Measurements from ENCODE around the gene PARD3.

PARD3 gene

GRCh38 chr10:34160595-34160994, 654.5 kb downstream of the PARD3 start:
- no peak for DNase-seq (ENCODE audit: low read depth)

- DNase-seq (ENCODE audit: low read depth), result no peak
Observed at GRCh38 chr10:34157501-34157900, 657.6 kb downstream of the PARD3 start.

GRCh38 chr10:34156781-34157425, 658.2 kb downstream of the PARD3 start:
- no peak for DNase-seq (ENCODE audit: low read depth)

- no peak for DNase-seq (ENCODE audit: low read depth)
Observed at GRCh38 chr10:34155812-34156211, 659.3 kb downstream of the PARD3 start.

DNA sequence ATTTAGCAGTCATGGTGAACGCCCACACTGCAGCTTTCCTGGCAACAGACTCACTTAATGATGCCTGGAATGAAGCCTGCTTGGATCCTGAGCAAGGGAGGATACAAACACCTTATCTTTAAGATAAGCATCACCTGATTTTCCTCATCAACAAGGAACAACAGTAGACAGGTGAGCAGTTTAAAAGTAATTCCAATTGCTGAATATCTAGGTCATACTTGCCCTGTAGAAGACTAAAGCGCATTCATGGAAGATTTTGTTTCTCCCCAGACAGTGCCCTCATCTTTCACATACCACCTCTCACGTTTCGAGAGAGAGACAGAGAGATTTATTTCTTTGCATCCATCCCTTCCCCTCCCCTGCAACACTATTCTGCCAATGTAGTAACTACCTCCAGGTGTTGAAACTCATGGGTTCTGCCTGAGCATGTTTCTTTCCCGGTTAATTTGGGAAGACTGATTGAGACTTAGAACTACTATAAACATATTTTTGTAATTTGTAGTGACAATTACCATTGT, 660.7 kb downstream of the PARD3 start:
- no peak for DNase-seq (ENCODE audit: low read depth)

DNA sequence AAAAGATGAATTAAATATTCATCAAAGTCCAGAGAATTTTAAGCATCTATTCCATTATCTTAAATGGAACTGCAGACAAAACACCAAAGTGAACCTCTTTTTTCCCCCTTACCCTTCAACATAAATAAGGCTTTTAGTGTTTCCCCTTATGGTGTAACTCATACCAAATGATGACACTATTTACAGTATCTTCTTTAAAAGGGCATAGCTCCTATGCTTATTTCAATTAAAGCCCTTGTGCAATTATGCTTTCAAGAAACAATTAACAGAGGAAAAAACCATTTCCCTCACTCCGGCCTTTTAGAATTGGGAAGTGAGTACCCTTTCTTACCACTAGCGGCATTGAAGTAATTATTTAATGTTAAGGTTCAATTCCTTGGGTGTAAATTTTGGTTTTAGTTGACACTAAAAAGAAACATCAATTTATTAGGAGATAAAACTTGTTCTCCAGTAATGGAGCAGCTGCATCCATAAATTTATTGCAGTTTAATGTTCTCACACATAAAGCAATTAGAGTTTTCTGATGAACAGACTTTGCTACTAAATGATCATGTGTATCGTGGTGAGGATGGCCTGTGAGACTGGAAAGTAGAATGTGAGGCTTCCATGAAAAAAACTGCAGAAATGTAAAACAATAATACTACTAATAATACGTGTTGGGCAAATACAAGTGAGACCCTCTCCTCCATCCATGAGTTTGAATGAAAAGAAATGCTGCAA, 661.3 kb downstream of the PARD3 start:
- DNase-seq (ENCODE audit: low read depth), result no peak

DNA sequence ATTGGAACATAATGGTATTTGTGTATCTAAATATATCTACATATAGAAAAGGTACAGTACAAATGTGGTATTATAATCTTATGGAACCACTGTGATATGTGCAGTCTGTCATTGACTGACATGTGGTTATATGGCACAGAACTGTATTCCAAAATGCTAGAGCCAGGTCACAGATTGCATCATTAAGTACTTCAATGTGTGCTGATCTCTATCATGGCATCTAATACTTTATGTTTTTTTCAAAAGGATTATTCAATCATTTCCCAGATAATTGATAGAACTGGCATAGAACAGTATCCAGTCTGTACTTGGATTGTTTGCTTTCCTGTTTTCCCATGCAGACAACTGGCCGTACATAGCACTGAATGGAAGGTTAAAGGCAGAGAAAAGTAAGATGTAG, 662.7 kb downstream of the PARD3 start:
- DNase-seq (ENCODE audit: low read depth), result no peak

GRCh38 chr10:34151931-34152330, 663.2 kb downstream of the PARD3 start:
- DNase-seq (ENCODE audit: low read depth), result no peak

GRCh38 chr10:34151481-34151880, 663.6 kb downstream of the PARD3 start:
- no peak for DNase-seq (ENCODE audit: low read depth)

DNA sequence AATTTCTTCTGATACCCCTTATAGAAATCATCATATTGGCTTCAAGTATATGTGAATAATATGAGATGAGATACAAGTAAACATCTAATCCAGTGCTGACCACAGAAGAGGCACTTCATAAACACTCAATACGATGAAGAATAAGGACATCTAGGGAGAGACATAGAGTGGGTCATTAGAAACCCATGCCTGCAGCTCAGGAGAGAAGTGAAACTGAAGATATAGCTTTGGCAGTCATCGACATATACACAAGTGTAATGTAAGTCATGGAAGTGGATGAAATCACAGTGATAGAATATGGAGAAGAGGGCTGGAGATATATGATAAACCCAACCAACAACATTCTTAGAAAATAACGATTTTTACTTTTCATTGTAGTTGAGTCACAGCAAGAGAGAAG, 665.0 kb downstream of the PARD3 start:
- no peak for DNase-seq (ENCODE audit: low read depth)

GRCh38 chr10:34148305-34148657, 666.8 kb downstream of the PARD3 start:
- no peak for DNase-seq (ENCODE audit: low read depth)

GRCh38 chr10:34147641-34148304, 667.3 kb downstream of the PARD3 start:
- no peak for DNase-seq (ENCODE audit: low read depth)

- DNase-seq (ENCODE audit: low read depth), result no peak
Observed at GRCh38 chr10:34145715-34146114, 669.4 kb downstream of the PARD3 start.

DNA sequence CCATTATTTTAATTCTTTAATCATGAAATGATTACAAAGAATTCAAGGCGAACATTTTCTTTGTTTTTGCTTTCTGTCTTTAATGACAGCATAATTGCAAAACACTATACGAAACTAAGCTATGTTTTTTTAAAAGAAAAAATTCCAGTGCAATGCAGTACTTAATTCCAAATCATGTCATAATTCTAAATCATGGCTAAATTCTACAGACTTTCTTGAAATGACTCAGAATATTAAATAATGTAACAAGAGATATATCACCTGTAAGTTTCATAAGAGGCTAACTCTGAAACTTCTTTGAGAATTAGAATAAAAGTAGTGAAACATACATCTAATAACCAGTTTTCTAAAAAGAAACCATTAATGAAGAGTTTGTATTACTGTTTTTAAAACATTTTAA, 671.6 kb downstream of the PARD3 start:
- DNase-seq (ENCODE audit: low read depth), result no peak

- DNase-seq (ENCODE audit: low read depth), result no peak
Observed at GRCh38 chr10:34141032-34141680, 673.9 kb downstream of the PARD3 start.

DNA sequence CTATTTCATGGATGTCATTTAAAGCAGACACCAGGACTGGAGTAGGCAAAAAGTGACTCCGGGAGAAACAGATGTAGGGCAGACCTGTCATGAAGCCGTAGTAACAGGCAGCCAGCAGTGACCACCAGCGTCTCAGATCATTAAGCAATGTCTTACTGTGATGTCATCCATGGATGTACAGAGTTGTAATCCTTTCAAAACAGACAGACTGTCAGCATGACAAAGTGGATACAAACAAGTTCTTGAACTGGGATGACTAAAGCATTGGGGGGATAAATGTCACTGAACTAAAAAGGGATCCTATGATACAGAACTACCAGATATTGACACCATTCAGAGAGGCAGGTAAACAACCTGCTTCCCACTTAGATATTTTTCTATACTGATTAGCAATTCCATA, 675.5 kb downstream of the PARD3 start:
- no peak for DNase-seq (ENCODE audit: low read depth)

- no peak for DNase-seq (ENCODE audit: low read depth)
Observed at GRCh38 chr10:34137955-34138354, 677.1 kb downstream of the PARD3 start.

DNA sequence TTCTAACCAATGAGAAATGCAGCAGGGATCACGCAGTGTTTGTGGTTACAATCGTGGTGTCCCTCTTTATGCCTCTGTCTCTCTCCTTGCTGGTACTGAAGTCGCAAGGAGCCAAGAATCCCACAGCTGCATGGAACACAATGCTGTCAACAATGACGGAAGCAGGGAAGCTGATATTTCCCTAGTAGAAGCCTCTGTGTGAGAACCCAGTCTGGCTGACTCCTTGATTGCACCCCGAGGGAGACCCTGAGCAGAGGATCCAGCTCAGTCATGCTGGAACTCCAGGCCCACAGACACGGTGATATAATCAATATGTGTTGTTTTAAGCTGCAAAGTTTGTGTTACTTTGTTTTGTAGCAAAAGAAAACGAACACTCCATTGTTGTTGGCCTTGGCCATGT, 677.9 kb downstream of the PARD3 start:
- no peak for DNase-seq (ENCODE audit: low read depth)

- DNase-seq (ENCODE audit: low read depth), result no peak
Observed at GRCh38 chr10:34135515-34135914, 679.6 kb downstream of the PARD3 start.

GRCh38 chr10:34134602-34135001, 680.5 kb downstream of the PARD3 start:
- no peak for DNase-seq (ENCODE audit: low read depth)

- DNase-seq (ENCODE audit: low read depth), result no peak
Observed at GRCh38 chr10:34133406-34133805, 681.7 kb downstream of the PARD3 start.

DNA sequence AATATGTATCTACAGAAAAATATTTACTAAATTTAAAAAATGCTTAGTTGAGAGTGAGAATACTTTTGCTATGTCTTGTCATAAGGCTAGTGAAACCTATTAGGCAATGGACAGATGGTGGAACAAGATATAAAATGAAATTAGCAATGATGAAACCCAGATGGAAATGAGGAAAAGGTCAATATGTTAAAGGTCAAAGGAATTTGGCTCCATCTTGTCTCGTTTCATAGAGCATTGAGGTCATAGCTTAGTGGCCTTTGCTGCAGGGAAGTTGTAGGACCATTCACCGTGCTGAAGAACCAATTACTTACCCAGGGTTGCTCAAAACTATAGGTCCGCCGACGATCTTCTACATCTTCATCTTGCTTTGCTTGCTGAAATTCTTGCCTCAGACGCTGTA, 683.9 kb downstream of the PARD3 start:
- no peak for DNase-seq (ENCODE audit: low read depth)

GRCh38 chr10:34127676-34128075, 687.4 kb downstream of the PARD3 start:
- no peak for DNase-seq (ENCODE audit: low read depth)

All from stimulated activated CD8-positive, alpha-beta memory T cell treated with anti-CD3 and anti-CD28 coated beads, Interleukin-15, amount 100 ng/mL, for 24 hours (primary cell).